ENCODE results near the gene SRSF2.
"Not testable (repeated sequence)": the region's sequence is repeated elsewhere in the genome, so short reads cannot be mapped to it uniquely, and the experiment has no call there.

The SRSF2 gene, protein sequence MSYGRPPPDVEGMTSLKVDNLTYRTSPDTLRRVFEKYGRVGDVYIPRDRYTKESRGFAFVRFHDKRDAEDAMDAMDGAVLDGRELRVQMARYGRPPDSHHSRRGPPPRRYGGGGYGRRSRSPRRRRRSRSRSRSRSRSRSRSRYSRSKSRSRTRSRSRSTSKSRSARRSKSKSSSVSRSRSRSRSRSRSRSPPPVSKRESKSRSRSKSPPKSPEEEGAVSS

DNA sequence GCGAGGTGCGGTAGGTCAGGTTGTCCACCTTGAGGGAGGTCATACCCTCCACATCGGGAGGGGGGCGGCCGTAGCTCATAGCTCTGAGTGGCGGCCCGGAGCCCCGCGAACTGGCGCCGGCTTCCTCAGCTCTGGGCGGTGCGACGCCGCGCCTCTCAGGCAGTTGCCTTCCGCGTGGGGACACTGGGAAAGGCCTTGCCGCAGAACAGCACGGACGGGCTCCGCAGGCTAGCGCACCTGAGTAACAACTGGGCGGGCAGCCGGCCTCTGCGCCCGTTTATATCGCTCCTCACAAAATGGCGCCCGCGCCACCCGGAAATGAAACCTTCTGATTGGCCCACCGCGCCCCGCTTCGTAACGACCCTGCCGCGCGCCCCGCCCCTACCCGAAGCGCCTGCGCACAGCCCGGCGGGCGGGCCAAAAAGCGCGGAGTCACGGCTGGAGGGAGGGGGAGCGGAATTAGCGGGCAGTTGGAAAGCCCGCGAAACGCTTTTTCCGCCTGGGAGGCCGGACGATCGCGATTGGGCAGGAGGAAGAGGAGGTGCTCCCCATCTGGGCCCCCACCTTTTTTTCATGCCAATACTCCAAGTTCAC lies at the start of gene SRSF2:
Gene SRSF2, minus strand, starts transcription at position 250 of the 594 bp plus-strand sequence. Its CDS starts 171 bp downstream, at position 79.
- DNase-seq (ENCODE audit: low read depth) = peak; percentile 99

DNA sequence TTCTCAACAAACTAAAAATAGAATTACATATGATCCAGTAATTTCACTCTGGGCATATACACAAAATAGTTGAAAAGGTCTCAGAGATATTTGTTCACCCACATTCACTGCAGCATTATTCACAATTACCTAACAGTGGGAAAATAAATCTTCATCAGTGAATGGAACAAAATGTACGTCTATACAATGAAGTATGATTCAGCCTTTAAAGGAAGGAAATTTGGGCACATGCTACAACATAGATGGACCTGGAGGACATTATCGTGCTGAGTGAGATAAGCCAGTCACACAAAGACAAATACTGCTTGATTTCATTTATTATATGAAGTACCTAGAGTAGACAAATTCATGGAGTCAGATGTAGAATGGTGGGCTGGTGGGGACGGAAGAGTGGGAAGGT lies 47.8 kb upstream of the SRSF2 start:
- DNase-seq (ENCODE audit: low read depth) = no peak

DNA sequence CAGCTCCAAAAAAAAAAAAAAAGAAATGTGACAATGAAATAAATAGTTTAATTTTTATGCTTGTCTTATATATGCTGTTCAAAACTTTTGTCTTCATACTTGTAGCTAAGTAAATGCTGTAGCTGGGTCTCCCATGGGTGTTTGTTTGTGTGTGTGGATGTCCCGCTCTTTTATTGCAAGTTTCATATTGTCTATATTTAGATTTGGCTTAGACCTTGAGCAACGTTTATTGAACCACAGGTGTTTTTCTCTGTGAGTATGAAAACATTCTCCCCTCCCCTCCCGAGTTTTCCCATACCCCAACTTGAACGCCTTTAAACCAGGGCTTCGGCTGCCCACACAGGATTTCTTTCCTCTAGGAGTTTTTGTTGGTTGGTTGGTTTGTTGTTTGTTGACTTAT lies 46.0 kb upstream of the SRSF2 start:
- DNase-seq (ENCODE audit: low read depth) = no peak

DNA sequence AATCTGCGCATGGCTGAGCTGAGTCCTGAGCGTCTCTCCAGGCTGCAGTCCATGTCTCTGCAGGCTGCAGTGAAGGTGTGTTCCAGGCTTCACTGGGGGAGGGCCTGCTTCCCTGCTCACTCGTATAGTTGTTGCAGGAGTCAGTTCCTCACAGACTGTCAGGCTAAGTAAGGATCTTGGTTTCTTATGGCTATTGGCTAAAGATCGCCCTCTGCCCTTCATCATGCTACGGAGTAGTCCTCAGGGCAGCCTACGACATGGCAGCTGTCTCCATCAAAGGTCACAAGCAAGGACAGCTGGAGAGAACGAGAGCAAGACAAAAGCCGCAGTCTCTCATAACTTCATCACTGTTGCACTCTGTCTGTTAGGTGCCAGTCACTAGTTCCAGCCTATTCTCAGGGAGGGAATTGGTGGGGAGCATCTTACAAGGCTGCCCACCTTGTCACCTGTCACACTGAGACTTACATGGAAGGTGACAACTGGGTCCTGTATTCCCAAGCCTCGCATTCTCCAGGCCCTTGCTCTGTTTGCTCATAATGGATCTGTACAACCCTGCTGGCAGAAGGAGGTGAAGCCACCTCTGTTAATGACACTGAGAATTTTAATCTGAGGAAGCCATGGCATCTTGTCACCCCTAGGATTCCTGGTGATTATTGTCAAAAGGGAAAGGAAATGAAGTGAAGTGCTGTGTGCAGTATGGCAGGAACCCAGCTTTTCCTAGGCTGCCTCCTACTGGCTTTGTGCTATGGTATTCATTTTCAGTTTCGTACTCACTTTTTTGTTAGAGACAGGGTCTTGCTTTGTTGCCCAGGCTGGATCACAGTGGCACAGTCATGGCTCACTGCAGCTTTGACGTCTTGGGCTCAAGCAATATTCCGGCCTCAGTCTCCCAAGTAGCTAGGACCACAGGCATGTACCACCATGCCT lies 44.2 kb upstream of the SRSF2 start:
- DNase-seq (ENCODE audit: low read depth) = no peak

DNA sequence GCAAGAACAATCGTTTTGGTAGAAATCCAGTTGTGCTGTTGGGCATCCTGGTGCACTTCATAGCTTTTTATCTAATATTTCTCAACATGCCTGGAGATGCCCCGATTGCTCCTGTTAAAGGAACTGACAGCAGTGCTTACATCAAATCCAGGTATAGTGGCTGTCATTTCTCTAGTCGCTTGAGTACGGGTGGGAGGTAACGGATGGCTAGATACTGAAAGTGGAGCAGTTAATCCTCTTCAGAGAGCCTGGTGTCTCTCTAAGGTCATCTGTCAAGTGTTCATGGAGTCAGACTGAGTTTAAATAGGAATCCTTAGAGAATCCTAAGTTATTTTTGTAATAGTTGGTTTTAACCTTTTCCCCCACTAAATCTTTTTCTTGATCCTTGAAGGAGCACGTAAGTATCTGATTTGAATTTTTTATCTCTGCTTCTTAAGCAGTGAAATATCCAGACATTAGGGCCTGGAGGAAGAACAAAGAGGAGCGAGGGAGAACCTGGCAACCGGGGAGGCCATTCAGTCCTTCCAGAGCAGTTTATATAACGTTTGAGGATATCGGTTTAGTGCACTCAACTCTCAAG lies 38.0 kb upstream of the SRSF2 start:
- DNase-seq (ENCODE audit: low read depth) = no peak

DNA sequence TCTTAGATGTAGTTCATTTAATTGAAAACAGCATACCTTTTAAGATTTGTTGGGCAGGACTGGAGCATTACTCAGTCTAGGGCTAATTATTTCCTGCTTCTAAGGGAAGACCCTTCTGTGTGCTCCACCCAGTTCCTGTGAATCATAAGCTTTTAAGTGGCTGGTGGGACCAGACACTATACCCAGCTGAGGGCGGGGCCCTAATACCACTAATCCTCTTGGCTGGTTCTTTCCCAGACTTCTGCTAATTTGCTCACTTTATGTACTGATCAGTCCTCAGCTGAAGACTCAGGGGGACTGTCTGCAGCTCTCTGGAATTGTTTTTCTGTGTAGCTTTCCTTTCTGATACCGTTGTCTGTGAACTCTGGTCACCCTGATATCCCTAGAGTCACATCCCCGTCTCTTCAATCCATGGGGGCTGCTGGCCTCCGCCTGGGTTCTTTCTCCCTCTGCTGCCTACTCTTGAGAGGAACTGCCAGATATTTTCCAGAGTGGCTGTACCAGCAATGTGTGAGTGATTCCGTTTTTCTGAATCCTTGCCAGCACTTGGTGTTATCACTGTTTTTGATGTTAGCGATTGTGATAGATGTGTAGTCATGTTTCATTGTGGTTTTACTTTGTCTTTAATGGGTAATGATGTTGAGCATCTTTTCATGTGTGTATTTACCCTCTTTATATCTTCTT lies 35.9 kb upstream of the SRSF2 start:
- DNase-seq (ENCODE audit: low read depth) = peak; percentile 95

DNA sequence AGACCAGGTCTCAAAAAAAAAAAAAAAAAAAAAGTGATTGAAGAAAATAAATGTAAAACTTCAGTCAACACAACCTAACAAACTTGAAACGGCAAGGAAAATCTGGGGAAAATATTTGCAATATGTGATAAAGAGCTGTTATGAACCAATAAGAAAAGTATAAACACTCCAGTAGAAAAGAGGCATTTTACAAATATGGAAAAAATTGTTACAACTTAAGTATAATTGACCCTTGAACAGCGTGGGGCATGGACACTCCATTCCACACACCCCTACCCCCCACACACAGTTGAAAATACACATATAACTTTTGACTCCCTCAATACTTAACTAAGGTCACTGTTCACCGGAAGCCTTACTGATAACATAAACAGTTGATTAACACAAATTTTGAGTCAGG lies 21.4 kb upstream of the SRSF2 start:
- no peak for DNase-seq (ENCODE audit: low read depth)

DNA sequence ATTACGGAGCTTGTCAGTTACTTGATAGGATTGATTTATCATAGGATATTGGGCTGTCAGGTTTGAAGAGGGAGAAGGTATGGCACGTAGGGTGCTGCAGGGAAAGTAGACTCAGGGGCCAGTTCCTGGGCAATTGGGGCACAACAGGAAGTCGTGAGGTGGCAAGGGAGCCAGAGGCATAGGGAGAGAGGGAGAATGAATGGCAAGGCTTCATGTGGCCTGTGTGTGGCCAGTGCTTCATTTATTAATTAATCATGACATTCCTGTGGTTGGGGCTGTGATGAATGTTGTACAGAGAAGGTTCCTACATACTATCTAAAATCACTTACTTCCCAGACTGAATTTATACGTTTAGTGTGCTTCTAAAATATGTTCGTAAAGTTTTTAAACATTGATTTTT lies 20.1 kb upstream of the SRSF2 start:
- no peak for DNase-seq (ENCODE audit: low read depth)

DNA sequence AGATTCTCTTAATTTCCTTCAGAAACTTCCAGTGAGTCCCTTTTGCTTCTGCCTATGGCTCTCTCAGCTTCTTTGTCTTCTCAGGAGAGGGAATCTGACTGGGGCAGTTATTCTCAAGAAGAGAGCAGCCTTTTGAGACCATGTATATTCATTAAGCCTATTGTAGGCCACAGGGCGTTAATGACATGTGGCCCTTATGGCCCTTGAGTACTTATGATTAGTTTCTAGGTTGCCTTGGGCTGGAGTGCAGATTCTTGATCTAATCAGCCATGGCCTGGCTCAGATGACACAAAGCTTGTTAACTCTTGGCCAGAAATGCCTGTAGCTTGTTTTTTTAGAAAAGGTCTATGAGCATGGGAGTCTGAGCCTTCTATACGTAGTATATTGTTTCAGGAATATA lies 18.2 kb upstream of the SRSF2 start:
- no peak for DNase-seq (ENCODE audit: low read depth)

DNA sequence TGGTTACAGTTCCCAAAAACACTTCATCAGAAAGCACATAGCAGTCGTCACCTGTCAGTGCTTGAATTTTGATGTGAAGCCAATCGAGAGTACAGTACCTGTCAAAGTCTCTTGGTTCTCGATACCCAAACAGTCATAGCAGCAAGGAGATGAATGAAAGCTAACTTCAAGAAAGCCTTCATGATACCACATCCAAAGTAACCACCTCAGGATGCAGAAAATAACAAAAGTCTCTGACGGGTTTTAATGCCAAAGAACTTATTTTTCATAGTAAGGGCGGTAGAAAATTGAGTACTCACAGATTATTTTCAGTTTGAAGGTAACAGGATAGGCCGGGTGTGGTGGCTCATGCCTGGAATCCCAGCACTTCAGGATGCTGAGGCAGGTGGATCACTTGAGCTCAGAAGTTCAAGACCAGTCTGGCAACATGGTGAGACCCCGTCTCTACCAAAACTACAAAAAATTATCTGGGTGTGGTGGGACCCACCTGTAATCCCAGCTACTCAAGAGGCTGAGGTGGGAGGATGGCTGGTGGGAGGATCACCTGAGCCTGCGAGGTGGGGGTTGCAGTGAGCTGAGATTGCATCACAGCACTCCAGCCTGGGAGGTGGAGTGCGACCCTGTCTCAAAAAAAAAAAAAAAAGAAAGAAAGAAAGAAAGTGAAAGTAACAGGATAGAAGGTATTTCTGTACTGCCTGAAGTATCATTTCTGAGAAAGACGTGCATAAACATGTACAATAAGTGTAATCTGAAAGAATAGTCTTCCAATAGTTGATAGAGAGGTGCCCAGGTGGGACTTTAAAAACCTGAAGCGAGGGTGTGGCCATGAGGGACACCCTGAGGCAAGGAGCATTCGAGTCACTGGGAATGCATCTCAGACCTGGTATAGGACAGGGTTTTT lies 16.2 kb upstream of the SRSF2 start:
- DNase-seq (ENCODE audit: low read depth) = no peak

DNA sequence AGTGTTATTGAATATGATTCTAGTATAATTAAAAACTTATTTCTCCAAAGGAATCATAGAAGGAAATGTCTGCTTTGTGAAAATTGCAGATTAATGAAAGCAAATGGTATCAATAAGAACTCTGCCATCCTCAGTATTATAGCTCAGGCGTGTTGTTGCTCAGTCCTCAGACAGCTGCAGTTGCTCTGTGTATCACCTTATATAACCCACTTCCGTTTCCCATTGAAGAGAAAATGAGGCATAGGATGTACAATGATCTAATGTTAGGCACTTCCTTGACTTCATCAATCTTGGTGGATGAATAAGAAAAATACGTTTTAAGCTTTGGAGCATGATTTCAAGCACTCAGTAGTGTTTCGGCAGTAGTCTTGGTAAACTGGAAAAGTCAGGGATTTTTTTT lies 14.9 kb upstream of the SRSF2 start:
- no peak for DNase-seq (ENCODE audit: low read depth)

DNA sequence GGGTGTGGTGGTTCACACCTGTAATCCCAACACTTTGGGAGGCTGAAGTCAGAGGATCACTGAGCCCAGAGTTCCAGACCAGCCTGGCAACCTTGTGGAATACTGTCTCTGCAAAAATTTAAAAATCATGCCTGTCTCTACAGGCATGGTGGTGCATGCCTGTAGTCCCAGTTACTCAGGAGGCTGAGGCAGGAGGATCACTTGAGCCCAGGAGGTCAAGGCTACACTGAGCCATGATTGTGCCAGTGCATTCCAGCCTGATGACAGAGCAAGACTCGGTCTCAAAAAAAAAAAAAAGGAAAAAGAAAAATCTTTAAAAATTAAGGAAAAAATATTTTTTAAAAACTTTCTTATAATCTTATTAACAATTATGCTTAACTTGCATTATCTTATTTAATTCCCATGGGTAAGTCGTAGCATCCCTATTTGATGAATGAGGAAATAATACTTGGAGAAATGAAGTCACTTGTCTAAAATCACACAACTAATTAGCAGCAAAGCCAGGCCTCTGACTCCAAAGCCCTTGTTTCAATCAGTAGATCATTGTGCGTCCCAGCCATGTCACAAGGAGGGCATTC lies 14.4 kb upstream of the SRSF2 start:
- no peak for DNase-seq (ENCODE audit: low read depth)

DNA sequence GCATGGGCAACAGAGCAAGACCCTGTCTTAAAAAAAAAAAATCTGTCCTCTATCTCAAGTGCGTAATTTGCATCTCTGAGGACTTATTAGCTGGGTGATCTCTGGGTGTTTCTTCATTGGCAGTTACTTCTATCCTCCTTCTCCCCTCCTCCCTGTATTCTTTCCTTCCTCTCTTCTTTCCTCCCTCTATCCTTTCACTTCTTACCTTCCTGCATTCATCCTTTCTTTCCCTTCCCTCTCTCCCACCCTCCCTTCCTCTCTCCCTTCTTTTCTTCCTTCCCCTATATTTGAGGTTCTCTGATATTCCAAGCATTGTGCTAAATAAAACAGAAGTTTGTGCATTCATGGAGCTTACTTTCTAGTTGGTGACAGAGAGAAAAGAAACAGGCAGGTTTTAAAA lies 11.5 kb upstream of the SRSF2 start:
- DNase-seq (ENCODE audit: low read depth) = no peak

DNA sequence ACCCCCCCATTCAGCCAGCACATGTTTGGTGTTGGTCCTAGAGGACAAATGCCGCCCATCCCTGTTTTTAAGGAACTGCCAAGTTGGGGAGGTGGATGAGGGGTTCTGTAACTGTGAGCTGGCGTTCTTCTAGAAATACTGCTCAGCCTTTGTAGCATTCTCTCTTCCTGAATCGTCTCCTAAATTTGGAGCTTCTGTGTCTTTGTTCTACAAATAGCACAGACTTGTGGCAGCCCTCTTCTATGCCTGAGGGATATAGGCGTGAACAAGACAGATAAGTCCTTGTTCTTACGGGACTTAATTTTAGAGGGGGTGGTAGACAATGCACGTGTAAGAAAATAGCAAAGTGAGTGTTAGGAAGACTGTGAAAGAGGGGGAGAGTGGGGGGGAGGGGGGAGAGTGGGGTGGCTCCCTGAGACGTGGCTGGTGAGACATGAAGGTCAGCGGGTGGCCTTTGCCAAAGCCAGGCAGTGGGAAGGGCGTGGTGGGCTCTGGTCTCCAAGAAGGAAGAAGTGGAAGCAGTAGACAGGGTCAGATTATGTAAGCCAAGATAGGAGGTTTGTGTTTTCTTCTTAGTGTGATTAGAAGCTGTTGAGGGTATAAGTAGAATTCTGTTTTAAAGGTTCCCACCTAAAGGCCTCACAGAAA lies 10.7 kb upstream of the SRSF2 start:
- DNase-seq (ENCODE audit: low read depth) = no peak

DNA sequence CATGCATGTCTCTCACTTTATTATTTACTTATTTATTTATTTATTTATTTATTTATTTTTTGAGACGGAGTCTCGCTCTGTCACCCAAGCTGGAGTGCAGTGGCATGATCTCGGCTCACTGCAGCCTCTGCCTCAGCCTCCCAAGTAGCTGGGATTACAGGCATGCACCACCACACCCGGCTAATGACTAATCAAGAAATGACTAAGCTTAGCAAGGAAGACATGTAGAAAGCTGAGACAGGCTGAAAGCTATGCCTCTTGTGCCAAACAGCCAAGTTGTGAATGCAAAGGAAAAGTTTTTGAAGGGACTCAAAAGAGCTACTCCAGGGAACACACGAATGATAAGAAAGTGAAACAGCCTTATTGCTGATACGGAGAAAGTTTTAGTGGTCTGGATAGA lies 8.7 kb upstream of the SRSF2 start:
- peak; percentile 62 for DNase-seq (ENCODE audit: low read depth)

DNA sequence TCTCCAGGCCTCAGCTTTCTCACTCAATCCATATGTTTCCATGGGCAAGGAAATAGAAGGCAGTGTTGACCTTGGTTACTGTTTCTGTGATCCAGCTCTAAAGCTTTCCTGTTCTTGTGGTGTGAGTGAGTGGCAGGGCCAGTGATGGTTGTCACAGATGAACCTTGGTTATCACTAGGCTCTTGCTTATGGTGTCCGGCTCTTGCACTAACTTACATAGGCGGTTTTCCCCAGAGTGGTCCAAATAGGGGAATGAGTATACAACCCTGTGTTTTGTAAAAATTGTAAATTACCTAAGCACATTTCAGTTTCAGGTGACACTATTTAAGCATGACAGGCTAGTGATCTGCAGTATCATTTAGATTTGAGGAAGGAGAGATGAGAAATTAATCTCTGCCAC lies 7.6 kb upstream of the SRSF2 start:
- no peak for DNase-seq (ENCODE audit: low read depth)

DNA sequence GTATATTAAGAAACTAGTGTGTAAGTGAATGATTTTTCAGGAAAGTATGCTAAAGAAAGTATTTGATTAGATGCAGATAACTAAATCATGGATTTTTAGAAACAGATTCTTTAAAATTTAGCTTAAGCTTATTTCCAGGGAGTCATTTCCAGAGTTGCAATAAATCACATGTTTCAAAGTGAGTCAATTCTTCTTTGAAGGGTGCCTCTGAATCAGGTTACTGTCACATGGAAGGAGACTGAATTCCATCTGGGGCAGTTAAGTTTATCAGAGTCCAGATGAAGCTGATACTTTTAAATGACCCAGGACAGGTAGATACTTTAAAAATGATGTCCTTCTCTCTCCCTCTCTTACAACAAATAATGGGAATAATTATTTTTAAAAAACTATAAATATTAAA lies 5.8 kb upstream of the SRSF2 start:
- DNase-seq (ENCODE audit: low read depth) = peak; percentile 49

DNA sequence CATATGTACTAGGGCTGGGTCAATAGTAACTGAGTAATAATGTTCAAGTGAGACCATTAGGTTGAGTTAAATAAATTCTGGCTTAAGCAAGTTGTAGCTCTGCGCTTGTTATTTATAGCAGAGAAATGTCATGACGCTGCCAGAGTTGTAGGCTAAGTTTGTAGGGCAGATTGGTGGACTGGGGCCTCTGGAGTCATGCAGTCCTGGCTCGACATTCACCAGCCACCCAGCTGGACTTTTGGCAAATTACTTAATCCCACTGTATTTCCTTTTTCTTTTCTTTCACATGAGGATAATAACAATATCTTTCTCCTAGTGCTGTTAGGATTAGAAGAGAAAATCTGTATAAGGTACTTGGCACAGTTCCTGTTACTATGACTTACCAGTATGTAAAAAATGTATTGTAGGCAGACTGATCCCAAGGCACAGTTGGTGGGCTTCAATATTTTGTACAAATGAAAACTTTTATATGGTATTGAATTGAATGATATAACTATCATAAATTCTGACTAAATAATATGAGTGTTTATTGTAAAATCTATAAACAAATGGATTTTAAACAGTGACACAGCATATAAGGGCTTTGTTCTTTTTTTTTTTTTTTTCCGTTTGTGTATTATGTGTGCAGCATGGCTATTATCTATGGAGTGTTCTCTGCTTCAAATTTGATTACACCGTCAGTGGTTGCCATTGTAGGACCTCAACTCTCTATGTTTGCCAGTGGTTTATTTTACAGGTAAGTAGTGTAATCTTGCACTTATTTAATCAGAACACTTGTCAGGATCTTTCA lies 3.4 kb upstream of the SRSF2 start:
- DNase-seq (ENCODE audit: low read depth) = peak; percentile 62

DNA sequence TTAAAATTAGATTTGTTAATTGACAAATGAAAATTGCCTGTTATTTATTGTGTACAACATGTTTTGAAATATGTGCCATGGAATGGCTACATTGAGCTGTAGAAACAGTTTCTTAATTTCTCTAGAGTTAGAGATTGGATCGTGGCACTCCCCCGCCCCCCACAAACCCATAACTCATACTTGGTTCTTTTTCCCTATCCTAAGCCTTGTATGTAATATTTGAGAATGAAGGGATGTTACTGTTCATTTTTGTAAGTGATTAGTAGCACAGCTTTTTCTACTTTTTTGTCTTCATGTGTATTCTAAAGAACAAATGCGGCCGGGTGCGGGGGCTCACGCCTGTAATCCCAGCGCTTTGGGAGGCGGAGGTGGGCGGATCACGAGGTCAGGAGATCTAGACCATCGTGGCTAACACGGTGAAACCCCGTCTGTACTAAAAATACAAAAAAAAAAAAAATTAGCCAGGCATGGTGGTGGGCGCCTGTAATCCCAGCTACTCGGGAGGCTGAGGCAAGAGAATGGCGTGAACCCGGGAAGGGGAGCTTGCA lies 2.5 kb upstream of the SRSF2 start:
- not testable (repeated sequence) for DNase-seq (ENCODE audit: low read depth)
